Pancreas (tissue), 10 donors: ENCODE data around the gene IGFL2. TPM values are rescaled to one million over a fixed set of nuclear protein-coding genes. Genes with fewer than 3 reads are reported as not detected.

Source experiments
- ATAC-seq, 4 donors: fragments of 200-7000 bp; cut with Tn5 transposase; one replicate each; pipeline versions ENCODE4 v1.8.0 to v1.9.1; 2020; ENCODE audit warnings: mild to moderate bottlenecking in 4 of 4, moderate library complexity in 4 of 4
- DNase-seq, 6 donors: peaks; one replicate each; pipeline ENCODE4 v3.0.0-alpha.2; 2020
- FAIRE-seq: peaks from 2 replicates; lab custom pipeline; 2012; peaks lifted over from hg19 to GRCh38; lab: Jason Lieb, UNC
- H3K27ac ChIP-seq, 4 donors: fragments of 200-600 bp; sonication (generic); 1 replicate in 3 of 4; 2 replicates in 1 of 4; pipeline versions ENCODE4 v1.5.0 to v1.8.0; 2020
- H3K27me3 ChIP-seq, 4 donors: fragments of 200-600 bp; one replicate each; pipeline ENCODE4 v1.8.0; 2021
- H3K36me3 ChIP-seq, 3 donors: fragments of 200-600 bp; sonication (generic) in 1 of 3; one replicate each; pipeline versions ENCODE4 v1.5.0 to v1.8.0; 2020 to 2021
- H3K4me1 ChIP-seq, 3 donors: fragments of 200-600 bp; one replicate each; pipeline ENCODE4 v1.8.0; 2021
- H3K4me3 ChIP-seq, 4 donors: fragments of 200-600 bp; sonication (generic) in 2 of 4; one replicate each; pipeline versions ENCODE4 v1.5.0 to v1.8.0; 2020 to 2021
- H3K9me3 ChIP-seq, 4 donors: fragments of 200-600 bp; one replicate each; pipeline ENCODE4 v1.8.0; 2021
- WGBS, 2 donors: extraction: QIAGEN DNeasy Blood & Tissue Kit; methylation state at CpG; one replicate each; pipeline ENCODE4 v1.1.7; 2013; 5-methylcytosine and 5-hydroxymethylcytosine counted together
- intact Hi-C, 3 donors: fragments of 100-400 bp; cut with DNase I; formaldehyde crosslinking; loops; one replicate each; pipeline versions ENCODE4 v1.11.1 to v1.14.2; 2022
- polyA plus RNA-seq, 2 donors: library from polyadenylated mRNA; stranded (reverse); fragments of 200-250 nt; gene quantifications; one replicate each; pipeline ENCODE4 v1.2.3, GENCODE V29; 2013
- total RNA-seq, 6 donors: library from RNA; stranded (reverse); fragmentation: NEBNext Ultra II Directional in 4 of 6; extraction: Animal tissue kit (Norgen Biotek cat#: 25700) in 4 of 6; gene quantifications; one replicate each; pipeline versions ENCODE4 v1.2.1 to v1.2.4, GENCODE V29; 2021 to 2023
- TF ChIP-seq, protein P1 (sequence below), 4 donors: fragments of 200-600 bp; sonication (generic) in 3 of 4; IDR thresholded peaks; one replicate each; pipeline versions ENCODE4 v1.5.0 to v1.8.0; 2021; ENCODE audit warnings: antibody characterized with exemption in 4 of 4
- donor health status: healthy with polysubstance abuse.
- donor health status: DM: no; HTN: no; CAD: no; lungs with moderate emphysema.
- donor health status: DM: no; HTN: no; CAD: no.
- donor health status: control.
- donor health status: control.
- donor health status: Bipolar disorder and iron deficiency.
- donor health status: DM: yes; HTN: yes; CAD: no.
- donor health status: DM: no; HTN: no; CAD: no.
- donor health status: DM: no; HTN: no; CAD: no.
- donor health status: DM: yes; HTN: yes; CAD: no.

IGFL2 gene
- total and polyA plus RNA-seq, 8 donors = not detected

DNA sequence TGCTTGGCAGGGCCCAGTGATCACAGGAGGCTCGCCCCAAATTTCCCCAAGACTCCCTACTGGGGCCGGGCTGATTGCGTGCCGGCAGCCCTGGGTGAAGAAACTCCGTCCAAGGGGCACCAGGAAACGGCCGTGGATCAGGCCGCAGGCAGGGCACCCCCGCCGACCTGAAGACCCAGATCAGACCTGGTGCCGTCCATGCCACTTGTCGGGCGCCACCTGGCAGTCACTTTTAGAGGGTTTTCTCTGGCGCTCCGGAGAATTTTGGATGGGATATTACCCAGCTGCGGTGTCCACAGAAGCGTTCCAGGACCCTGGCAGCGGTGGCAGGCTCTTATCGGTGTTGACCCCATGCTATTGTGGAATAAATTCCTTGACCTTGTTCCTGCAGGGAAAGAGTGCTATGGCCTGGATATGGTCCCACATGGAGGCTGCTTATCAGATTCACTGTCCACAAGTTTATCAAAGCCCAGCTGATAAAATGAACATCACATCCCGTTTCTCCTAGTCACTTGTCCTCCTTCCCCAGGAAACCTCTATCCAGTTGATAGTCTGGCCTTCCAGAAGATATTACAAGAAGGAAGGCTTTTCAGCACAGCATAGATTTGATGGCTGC, 38.2 kb downstream of the IGFL2 start:
- DNase-seq = no peak
- Histone ChIP-seq H3K9me3 (no peaks in the 10 kb centered on the region), H3K27me3 (peaks cover 0 to 11% (median 0%) of the 10 kb centered on the region in 4 donors), H3K4me1 (no peaks in the 10 kb centered on the region), H3K4me3 (no peak overlapping the region), H3K27ac (no peak overlapping the region), H3K36me3 (no peaks in the 10 kb centered on the region)
- FAIRE-seq = no peak
- peak in 1 of 4 donors; percentile 24 for ATAC-seq
- 54 to 64% methylated on average over 18 to 20 of the region's 20 CpGs for WGBS, 2 donors
- intact Hi-C loops = loop anchor here in 1 of 3 donors (5.0 kb wide), 1 partner anchor 104 kb away; no protein-coding TSS in a partner anchor
- TF ChIP-seq, protein P1, sequence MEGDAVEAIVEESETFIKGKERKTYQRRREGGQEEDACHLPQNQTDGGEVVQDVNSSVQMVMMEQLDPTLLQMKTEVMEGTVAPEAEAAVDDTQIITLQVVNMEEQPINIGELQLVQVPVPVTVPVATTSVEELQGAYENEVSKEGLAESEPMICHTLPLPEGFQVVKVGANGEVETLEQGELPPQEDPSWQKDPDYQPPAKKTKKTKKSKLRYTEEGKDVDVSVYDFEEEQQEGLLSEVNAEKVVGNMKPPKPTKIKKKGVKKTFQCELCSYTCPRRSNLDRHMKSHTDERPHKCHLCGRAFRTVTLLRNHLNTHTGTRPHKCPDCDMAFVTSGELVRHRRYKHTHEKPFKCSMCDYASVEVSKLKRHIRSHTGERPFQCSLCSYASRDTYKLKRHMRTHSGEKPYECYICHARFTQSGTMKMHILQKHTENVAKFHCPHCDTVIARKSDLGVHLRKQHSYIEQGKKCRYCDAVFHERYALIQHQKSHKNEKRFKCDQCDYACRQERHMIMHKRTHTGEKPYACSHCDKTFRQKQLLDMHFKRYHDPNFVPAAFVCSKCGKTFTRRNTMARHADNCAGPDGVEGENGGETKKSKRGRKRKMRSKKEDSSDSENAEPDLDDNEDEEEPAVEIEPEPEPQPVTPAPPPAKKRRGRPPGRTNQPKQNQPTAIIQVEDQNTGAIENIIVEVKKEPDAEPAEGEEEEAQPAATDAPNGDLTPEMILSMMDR (IDR thresholded peaks at IDR 0.05) = no peak

DNA sequence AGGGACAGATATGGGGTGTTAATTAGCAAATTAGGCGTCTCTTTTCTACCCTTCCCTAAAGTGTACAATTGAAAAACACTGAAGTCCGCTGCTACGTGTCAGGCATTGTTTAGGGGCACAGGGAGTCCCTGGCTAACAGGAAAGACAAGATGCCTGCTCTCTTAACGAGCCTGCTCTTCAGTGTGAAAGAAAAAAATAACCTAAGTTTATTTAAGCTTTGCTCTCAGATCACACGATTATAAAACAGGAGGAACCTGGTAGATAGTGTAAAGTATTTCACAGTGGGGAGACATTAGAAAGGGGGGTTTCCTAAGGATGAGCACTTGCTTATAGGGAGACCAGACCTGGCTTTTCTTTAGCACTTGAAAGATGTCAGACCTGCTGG, 38.7 kb downstream of the IGFL2 start:
- Histone ChIP-seq H3K36me3 (no peaks in the 10 kb centered on the region), H3K9me3 (no peaks in the 10 kb centered on the region), H3K27ac (no peak overlapping the region), H3K27me3 (peaks cover 0 to 11% (median 0%) of the 10 kb centered on the region in 4 donors), H3K4me3 (no peak overlapping the region), H3K4me1 (no peaks in the 10 kb centered on the region)
- no peak for FAIRE-seq
- intact Hi-C loops = loop anchor here in 1 of 3 donors (5.0 kb wide), 1 partner anchor 104 kb away; no protein-coding TSS in a partner anchor
- DNase-seq = no peak
- 12 to 18% methylated on average over 5 of the region's 5 CpGs for WGBS, 2 donors
- TF ChIP-seq, protein P1 (IDR thresholded peaks at IDR 0.05) = no peak
- no peak for ATAC-seq

DNA sequence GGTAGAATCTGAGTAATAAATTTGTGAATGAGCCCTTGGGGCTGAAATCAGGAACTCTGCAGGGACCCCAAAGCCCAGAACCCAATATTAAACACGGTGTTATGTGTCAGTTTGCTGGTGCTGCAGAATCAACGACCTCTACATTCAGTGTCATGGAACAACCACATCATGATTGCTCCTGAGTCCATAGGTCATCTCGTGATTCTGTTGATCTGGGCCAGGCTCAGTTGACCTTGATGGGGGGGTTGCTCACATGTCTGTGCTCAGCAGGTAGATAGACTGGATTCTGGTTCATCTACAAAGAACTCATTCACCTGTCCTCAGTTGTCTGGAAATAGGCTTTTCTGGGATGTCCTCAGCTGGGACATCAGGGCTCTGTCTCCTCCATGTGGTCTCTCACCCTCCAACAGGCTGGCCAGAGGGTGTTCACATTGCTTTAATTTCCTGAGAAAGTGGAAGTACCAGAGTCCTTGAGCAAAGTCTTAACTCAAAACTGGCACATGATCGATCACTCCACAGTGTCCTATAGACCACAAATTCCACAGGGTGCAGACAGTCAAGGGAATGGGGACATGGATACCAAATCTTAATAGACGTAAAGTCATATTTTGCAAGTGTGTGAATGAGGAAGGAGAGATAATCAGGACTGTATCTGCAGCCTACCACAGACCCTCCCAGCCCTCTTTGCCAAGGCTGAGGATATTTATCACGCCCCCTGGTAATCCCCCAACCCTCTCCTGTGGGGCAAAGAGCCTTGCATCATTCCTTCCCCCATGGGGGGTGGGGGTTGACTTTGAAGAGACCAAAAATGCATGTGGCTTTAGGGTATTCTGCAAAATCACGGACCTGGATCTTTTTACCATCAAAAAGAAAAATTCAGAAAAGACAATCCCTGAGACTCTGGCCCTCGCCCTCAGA, 42.2 kb downstream of the IGFL2 start:
- ATAC-seq (peak in 1 of 4 donors; percentile 18), FAIRE-seq (no peak), DNase-seq (no peak)
- WGBS, 2 donors = 37 to 42% methylated on average over 8 of the region's 8 CpGs
- Histone ChIP-seq H3K9me3 (no peaks in the 10 kb centered on the region), H3K36me3 (no peaks in the 10 kb centered on the region), H3K27ac (no peak overlapping the region), H3K27me3 (peaks cover 0 to 11% (median 0%) of the 10 kb centered on the region in 4 donors), H3K4me3 (no peak overlapping the region), H3K4me1 (no peaks in the 10 kb centered on the region)
- intact Hi-C loops = loop anchor here in 1 of 3 donors (5.0 kb wide), 1 partner anchor 108 kb away; no protein-coding TSS in a partner anchor
- TF ChIP-seq, protein P1 (IDR thresholded peaks at IDR 0.05) = no peak

DNA sequence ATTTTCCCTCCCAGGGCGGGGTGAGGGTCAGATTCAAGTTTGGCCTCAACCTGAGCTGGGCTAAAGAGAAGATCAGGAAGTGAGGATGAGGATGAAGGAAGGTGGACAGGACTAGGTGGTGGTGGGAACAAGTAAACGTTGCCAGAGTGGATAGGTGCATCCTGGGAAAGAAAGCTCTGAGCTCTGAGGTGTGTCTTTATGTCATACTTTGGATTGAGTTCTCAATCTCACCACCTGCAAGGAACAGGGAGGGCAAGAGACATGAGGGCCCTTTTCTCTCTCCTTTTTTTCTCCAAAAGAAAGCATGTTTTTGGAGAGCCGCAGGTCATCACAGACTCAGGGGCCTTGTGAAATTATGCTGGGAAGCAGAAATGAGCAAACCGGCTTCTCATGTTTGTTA, 43.3 kb downstream of the IGFL2 start:
- Histone ChIP-seq H3K9me3 (no peaks in the 10 kb centered on the region), H3K36me3 (no peaks in the 10 kb centered on the region), H3K4me3 (no peak overlapping the region), H3K4me1 (no peaks in the 10 kb centered on the region), H3K27ac (no peak overlapping the region), H3K27me3 (peaks cover 0 to 11% (median 0%) of the 10 kb centered on the region in 4 donors)
- ATAC-seq (no peak), DNase-seq (no peak), FAIRE-seq (no peak)
- WGBS, 2 donors = 62 to 70% methylated on average over 4 of the region's 4 CpGs
- intact Hi-C loops = no loop called here
- TF ChIP-seq, protein P1 (IDR thresholded peaks at IDR 0.05) = no peak
